SU-DHL-6 (cell line): Measurements from ENCODE around the gene RAB43.

Experiments
- H2AFZ ChIP-seq: fragments of 200-600 bp; sonication (generic); 2 replicates; pipeline ENCODE4 v1.6.1; 2014; ENCODE audit warnings: low read depth, mild to moderate bottlenecking, moderate library complexity, mixed read lengths, antibody characterized with exemption, low read length; ENCODE audit not compliant: severe bottlenecking
- H3F3A ChIP-seq: fragments of 200-600 bp; shearing (Covaris generic); 2 replicates; pipeline ENCODE4 v1.6.0; 2016; ENCODE audit warnings: antibody characterized with exemption, mild to moderate bottlenecking; ENCODE audit not compliant: insufficient read depth
- H3K27ac ChIP-seq: fragments of 200-600 bp; sonication (generic); 2 replicates; pipeline ENCODE4 v1.5.1; 2016; ENCODE audit warnings: low read depth, mild to moderate bottlenecking, low read length, moderate library complexity, mixed read lengths
- H3K27me3 ChIP-seq: fragments of 200-600 bp; sonication (generic), shearing (Covaris generic); 2 replicates; pipeline ENCODE4 v1.6.0; 2014; ENCODE audit warnings: mild to moderate bottlenecking, low read length
- H3K36me3 ChIP-seq: fragments of 200-600 bp; sonication (generic); 2 replicates; pipeline ENCODE4 v1.6.1; 2014; ENCODE audit warnings: mild to moderate bottlenecking, low read length, mixed read lengths
- H3K4me2 ChIP-seq: fragments of 300-600, 200-600 bp; shearing (Covaris generic), sonication (generic); 2 replicates; pipeline ENCODE4 v1.6.0; 2014; ENCODE audit warnings: low read length, low read depth, mild to moderate bottlenecking; ENCODE audit not compliant: poor library complexity, severe bottlenecking
- H3K4me3 ChIP-seq: fragments of 200-600 bp; sonication (generic); 2 replicates; pipeline ENCODE4 v1.5.1; 2014; ENCODE audit warnings: antibody characterized with exemption, low read length, mild to moderate bottlenecking, mixed read lengths; ENCODE audit not compliant: insufficient read depth, poor library complexity, severe bottlenecking
- H3K79me2 ChIP-seq: fragments of 200-600 bp; sonication (generic); 2 replicates; pipeline ENCODE4 v1.6.1; 2014; ENCODE audit warnings: mild to moderate bottlenecking, low read length, moderate library complexity; ENCODE audit not compliant: insufficient read depth
- H3K9ac ChIP-seq: fragments of 200-600 bp; sonication (generic); 2 replicates; pipeline ENCODE4 v1.7.0; 2014; ENCODE audit warnings: mild to moderate bottlenecking, low read length
- H3K9me2 ChIP-seq: fragments of 200-600 bp; sonication (generic); replicated peaks from 2 replicates; pipeline ENCODE4 v1.6.1; 2014; ENCODE audit warnings: low read length; ENCODE audit not compliant: insufficient read depth
- H3K9me3 ChIP-seq: fragments of 200-600 bp; sonication (generic); 2 replicates; pipeline ENCODE4 v1.6.1; 2014; ENCODE audit warnings: low read length, mixed read lengths; ENCODE audit not compliant: insufficient read depth
- H4K20me1 ChIP-seq: fragments of 200-600 bp; sonication (generic); 2 replicates; pipeline ENCODE4 v1.6.1; 2014; ENCODE audit warnings: low read depth, mild to moderate bottlenecking, antibody characterized with exemption, low read length, moderate library complexity, mixed read lengths
- EZH2phosphoT487 ChIP-seq: fragments of 200-600 bp; sonication (generic), shearing (Covaris generic); conservative IDR thresholded peaks from 2 replicates; pipeline ENCODE4 v1.6.1; 2018; ENCODE audit warnings: mild to moderate bottlenecking, antibody characterized with exemption, low read length, moderate library complexity, mixed read lengths
- TF ChIP-seq, protein P1 (sequence below): fragments of 200-600 bp; sonication (generic); IDR thresholded peaks from one replicate; pipeline ENCODE4 v1.5.1; 2017; ENCODE audit warnings: antibody characterized with exemption, mild to moderate bottlenecking, low read length, moderate library complexity; ENCODE audit not compliant: insufficient read depth, poor library complexity, severe bottlenecking

Gene RAB43

DNA sequence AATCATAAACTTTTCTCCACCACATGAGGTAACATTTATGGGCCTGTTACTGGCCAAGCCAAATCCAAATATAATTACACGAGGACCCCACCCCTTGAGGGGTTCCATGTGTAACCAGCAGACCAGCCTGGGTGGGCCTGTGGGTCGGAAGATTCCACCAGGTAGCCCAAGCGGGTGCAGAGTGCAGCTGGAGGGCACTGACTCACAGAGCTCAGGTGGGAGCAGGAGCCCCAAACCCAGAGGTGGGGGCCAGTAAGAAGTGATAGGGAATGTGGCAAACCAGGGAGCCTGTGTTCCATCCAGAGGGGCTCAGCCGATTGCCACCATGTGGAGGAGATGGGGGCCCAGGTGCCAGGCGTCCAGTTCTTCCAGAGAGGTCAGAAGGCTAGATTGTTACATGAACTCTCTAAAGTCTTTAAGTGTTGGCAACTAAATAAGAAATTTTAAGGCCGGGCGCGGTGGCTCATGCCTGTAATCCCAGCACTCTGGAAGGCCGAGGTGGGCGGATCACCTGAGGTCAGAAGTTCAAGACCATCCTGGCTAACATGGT lies 58.4 kb downstream of the RAB43 start:
- Histone ChIP-seq H3K9ac (no peak overlapping the region), H2AFZ (no peak overlapping the region), H4K20me1 (no peaks in the 10 kb centered on the region), H3K9me3 (no peaks in the 10 kb centered on the region), H3K27me3 (no peaks in the 10 kb centered on the region), H3F3A (no peaks in the 10 kb centered on the region), H3K4me2 (no peak overlapping the region), H3K27ac (no peak overlapping the region), H3K79me2 (no peaks in the 10 kb centered on the region), H3K4me3 (no peak overlapping the region), H3K36me3 (no peaks in the 10 kb centered on the region), H3K9me2 (no peaks in the 10 kb centered on the region)
- TF ChIP-seq, protein P1, sequence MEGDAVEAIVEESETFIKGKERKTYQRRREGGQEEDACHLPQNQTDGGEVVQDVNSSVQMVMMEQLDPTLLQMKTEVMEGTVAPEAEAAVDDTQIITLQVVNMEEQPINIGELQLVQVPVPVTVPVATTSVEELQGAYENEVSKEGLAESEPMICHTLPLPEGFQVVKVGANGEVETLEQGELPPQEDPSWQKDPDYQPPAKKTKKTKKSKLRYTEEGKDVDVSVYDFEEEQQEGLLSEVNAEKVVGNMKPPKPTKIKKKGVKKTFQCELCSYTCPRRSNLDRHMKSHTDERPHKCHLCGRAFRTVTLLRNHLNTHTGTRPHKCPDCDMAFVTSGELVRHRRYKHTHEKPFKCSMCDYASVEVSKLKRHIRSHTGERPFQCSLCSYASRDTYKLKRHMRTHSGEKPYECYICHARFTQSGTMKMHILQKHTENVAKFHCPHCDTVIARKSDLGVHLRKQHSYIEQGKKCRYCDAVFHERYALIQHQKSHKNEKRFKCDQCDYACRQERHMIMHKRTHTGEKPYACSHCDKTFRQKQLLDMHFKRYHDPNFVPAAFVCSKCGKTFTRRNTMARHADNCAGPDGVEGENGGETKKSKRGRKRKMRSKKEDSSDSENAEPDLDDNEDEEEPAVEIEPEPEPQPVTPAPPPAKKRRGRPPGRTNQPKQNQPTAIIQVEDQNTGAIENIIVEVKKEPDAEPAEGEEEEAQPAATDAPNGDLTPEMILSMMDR, result no peak
- TF ChIP-seq EZH2phosphoT487, result no peak

DNA sequence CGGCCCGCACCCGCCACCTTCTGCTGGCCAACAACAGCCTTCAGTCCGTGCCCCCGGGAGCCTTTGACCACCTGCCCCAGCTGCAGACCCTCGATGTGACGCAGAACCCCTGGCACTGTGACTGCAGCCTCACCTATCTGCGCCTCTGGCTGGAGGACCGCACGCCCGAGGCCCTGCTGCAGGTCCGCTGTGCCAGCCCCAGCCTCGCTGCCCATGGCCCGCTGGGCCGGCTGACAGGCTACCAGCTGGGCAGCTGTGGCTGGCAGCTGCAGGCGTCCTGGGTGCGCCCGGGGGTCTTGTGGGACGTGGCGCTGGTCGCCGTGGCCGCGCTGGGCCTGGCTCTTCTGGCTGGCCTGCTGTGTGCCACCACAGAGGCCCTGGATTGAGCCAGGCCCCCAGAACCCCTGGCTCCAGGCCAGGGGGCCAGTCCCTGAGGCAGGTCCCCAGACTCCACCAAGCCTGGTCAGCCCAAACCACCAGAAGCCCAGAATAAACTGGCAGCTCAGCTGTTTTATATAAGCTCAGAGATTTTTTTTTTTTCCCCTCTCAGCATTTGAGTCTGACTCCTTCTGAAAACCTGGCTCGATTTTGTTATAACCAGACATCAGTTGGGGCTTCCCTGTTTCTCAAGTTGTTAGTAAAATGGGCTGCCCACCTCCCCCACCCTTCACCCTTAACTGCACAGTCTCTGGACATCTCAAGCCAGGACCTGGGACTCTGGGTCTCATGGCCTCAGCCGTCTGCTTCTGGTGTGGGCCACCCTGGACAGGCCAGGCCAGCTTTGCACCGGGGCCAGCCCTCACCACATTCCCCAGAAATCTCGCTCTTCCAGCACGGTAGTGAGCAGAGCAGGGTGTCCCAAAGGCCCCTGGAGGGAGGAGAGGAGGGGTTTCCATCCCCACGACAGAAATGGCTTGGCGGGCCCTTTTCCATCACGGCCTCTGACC lies 59.4 kb downstream of the RAB43 start:
- Histone ChIP-seq H3K9me2 (no peaks in the 10 kb centered on the region), H3K36me3 (no peaks in the 10 kb centered on the region), H3K9me3 (no peaks in the 10 kb centered on the region), H3K79me2 (no peaks in the 10 kb centered on the region), H2AFZ (no peak overlapping the region), H3F3A (no peaks in the 10 kb centered on the region), H3K27me3 (no peaks in the 10 kb centered on the region), H3K9ac (no peak overlapping the region), H3K4me2 (no peak overlapping the region), H4K20me1 (no peaks in the 10 kb centered on the region), H3K27ac (no peak overlapping the region), H3K4me3 (no peak overlapping the region)
- no peak for TF ChIP-seq EZH2phosphoT487
- TF ChIP-seq, protein P1, result no peak

DNA sequence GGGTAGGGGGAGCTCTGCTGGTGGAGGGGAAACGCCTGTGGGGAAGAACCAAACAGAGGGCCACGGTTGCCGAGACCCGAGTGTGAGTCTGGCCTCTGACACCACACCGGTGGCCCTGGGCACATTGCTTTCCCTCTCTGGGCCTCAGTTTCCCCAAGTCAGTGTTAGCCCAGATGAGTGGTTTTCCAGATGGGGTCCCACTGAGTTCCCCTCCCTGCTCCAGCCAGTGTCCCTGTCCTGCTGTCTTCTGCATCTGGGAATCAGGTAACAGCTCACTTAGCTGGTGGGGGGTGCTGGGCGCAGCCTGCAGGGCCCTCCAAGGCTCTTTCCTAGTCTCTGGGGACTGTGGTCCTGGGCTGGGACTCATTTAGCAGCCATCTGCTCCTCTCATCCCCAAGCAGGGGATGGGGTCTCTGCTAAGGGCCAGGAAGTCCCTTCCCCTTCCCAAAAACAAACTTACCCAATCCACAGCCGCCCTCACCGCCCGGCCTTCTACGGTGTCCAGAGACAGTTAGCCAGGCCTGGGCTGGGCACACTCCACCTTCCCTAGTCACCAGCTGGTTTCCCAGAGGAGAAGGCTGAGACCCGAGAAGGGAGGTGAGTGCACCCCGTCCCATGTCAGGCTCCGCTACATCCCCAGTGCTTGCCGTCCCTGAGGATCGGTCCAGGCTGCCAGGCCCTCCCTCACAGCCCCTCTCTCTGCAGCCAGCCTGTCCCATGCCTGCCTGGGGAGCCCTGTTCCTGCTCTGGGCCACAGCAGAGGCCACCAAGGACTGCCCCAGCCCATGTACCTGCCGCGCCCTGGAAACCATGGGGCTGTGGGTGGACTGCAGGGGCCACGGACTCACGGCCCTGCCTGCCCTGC lies 60.3 kb downstream of the RAB43 start:
- TF ChIP-seq EZH2phosphoT487, result no peak
- TF ChIP-seq, protein P1, result no peak
- Histone ChIP-seq H4K20me1 (no peaks in the 10 kb centered on the region), H3K27ac (no peak overlapping the region), H3K9ac (no peak overlapping the region), H3K36me3 (no peaks in the 10 kb centered on the region), H2AFZ (no peak overlapping the region), H3K9me3 (no peaks in the 10 kb centered on the region), H3F3A (no peaks in the 10 kb centered on the region), H3K79me2 (no peaks in the 10 kb centered on the region), H3K9me2 (no peaks in the 10 kb centered on the region), H3K4me2 (no peak overlapping the region), H3K27me3 (no peaks in the 10 kb centered on the region), H3K4me3 (no peak overlapping the region)
